Immature natural killer cell (primary cell): Measurements from ENCODE around the gene BRD9. TPM values are rescaled to one million over a fixed set of nuclear protein-coding genes. Genes with fewer than 3 reads are reported as not detected.
A peak's percentile ranks its signal among the peaks of the same experiment; 100 is the strongest.
"Not testable (repeated sequence)": the region's sequence is repeated elsewhere in the genome, so short reads cannot be mapped to it uniquely, and the experiment has no call there.

ENCODE experiments used
- DNase-seq, 3 donors: peaks; one replicate each; pipeline ENCODE4 v3.0.0; 2022; ENCODE audit warnings: mixed read lengths in 1 of 3
- H3K27ac Mint-ChIP-seq, 6 donors: one replicate each; pipeline ENCODE4 v1.8.0; 2020; ENCODE audit warnings: mixed read lengths in 6 of 6, mild to moderate bottlenecking in 5 of 6, inconsistent platforms in 4 of 6, moderate library complexity in 3 of 6
- H3K27me3 Mint-ChIP-seq, 3 donors: one replicate each; pipeline ENCODE4 v1.8.0; 2020 to 2021; ENCODE audit warnings: low read depth in 3 of 3, mild to moderate bottlenecking in 3 of 3, mixed read lengths in 3 of 3, moderate library complexity in 3 of 3, inconsistent platforms in 1 of 3
- H3K36me3 Mint-ChIP-seq, 3 donors: one replicate each; pipeline ENCODE4 v1.8.0; 2020; ENCODE audit warnings: mixed read lengths in 3 of 3, inconsistent platforms in 2 of 3, mild to moderate bottlenecking in 2 of 3
- H3K4me1 Mint-ChIP-seq, 2 donors: one replicate each; pipeline ENCODE4 v1.8.0; 2020; ENCODE audit warnings: inconsistent platforms in 2 of 2, mild to moderate bottlenecking in 2 of 2, mixed read lengths in 2 of 2, moderate library complexity in 1 of 2
- H3K4me3 Mint-ChIP-seq, 5 donors: one replicate each; pipeline ENCODE4 v1.8.0; 2020; ENCODE audit warnings: mild to moderate bottlenecking in 5 of 5, mixed read lengths in 5 of 5, inconsistent platforms in 3 of 5, moderate library complexity in 3 of 5
- H3K9me3 Mint-ChIP-seq, 6 donors: one replicate each; pipeline ENCODE4 v1.8.0; 2020; ENCODE audit warnings: mild to moderate bottlenecking in 6 of 6, mixed read lengths in 6 of 6, inconsistent platforms in 4 of 6, moderate library complexity in 3 of 6
- polyA plus RNA-seq, 3 donors: library from polyadenylated mRNA; unstranded; fragments of 300-500 nt; fragmentation: Illumina TruSeq; gene quantifications; one replicate each; pipeline ENCODE4 v1.2.3, GENCODE V29; 2021

Gene BRD9
- polyA plus RNA-seq, 3 donors from 2014 or later: 7.5 to 16.6 (median 16.4) TPM

GRCh38 chr5:885529-885928, 7.1 kb downstream of the BRD9 start:
- peaks cover 38 to 71% (median 53%) of the 10 kb centered on the region in 3 donors for H3K36me3 Mint-ChIP-seq
- H3K27me3 Mint-ChIP-seq: peaks cover 16 to 23% (median 20%) of the 10 kb centered on the region in 3 donors
- H3K27ac Mint-ChIP-seq: no peak overlapping the region
- peaks cover 0 to 13% (median 8%) of the 10 kb centered on the region in 6 donors for H3K9me3 Mint-ChIP-seq
- H3K4me3 Mint-ChIP-seq: no peak overlapping the region
- DNase-seq: no peak
- H3K4me1 Mint-ChIP-seq: peaks cover 21 to 44% of the 10 kb centered on the region in 2 donors

- no peak for DNase-seq
- H3K36me3 Mint-ChIP-seq: peaks cover 38 to 71% (median 53%) of the 10 kb centered on the region in 3 donors
- H3K27ac Mint-ChIP-seq: no peak overlapping the region
- H3K9me3 Mint-ChIP-seq: peaks cover 0 to 13% (median 8%) of the 10 kb centered on the region in 6 donors
- H3K27me3 Mint-ChIP-seq: peaks cover 16 to 23% (median 20%) of the 10 kb centered on the region in 3 donors
- peaks cover 21 to 44% of the 10 kb centered on the region in 2 donors for H3K4me1 Mint-ChIP-seq
- H3K4me3 Mint-ChIP-seq: no peak overlapping the region
Observed at GRCh38 chr5:885127-885442, 7.5 kb downstream of the BRD9 start.

- no peak for DNase-seq
- peaks cover 20 to 44% of the 10 kb centered on the region in 2 donors for H3K4me1 Mint-ChIP-seq
- no peak overlapping the region for H3K4me3 Mint-ChIP-seq
- H3K27me3 Mint-ChIP-seq: peaks cover 16 to 23% (median 20%) of the 10 kb centered on the region in 3 donors
- H3K36me3 Mint-ChIP-seq: peaks cover 38 to 69% (median 52%) of the 10 kb centered on the region in 3 donors
- H3K27ac Mint-ChIP-seq: no peak overlapping the region
- peaks cover 0 to 13% (median 8%) of the 10 kb centered on the region in 6 donors for H3K9me3 Mint-ChIP-seq
Observed at GRCh38 chr5:884345-885126, 8.1 kb downstream of the BRD9 start.

GRCh38 chr5:883475-884181, 9.0 kb downstream of the BRD9 start:
- Mint-ChIP-seq H3K27me3 (peaks cover 16 to 23% (median 20%) of the 10 kb centered on the region in 3 donors), H3K27ac (peak overlapping the region in 3 of 6 donors; percentile 10 to 92 (median 21))

GRCh38 chr5:882253-883183, 10.1 kb downstream of the BRD9 start:
- Mint-ChIP-seq H3K27me3 (peaks cover 16 to 23% (median 20%) of the 10 kb centered on the region in 3 donors), H3K4me1 (peaks cover 20 to 34% of the 10 kb centered on the region in 2 donors), H3K36me3 (peaks cover 38 to 61% (median 43%) of the 10 kb centered on the region in 3 donors), H3K27ac (peak overlapping the region; percentile 75 to 96 (median 83)), H3K9me3 (peaks cover 0 to 13% (median 8%) of the 10 kb centered on the region in 6 donors), H3K4me3 (peak overlapping the region; percentile 14 to 80 (median 37))
- peak; percentile 9 to 28 (median 15) for DNase-seq

More at GRCh38 chr5:883475-884181, 9.0 kb downstream of the BRD9 start:
- peak overlapping the region in 1 of 5 donors; percentile 80 for H3K4me3 Mint-ChIP-seq
- no peak for DNase-seq
- peaks cover 0 to 13% (median 8%) of the 10 kb centered on the region in 6 donors for H3K9me3 Mint-ChIP-seq
- H3K36me3 Mint-ChIP-seq: peaks cover 38 to 64% (median 48%) of the 10 kb centered on the region in 3 donors
- H3K4me1 Mint-ChIP-seq: peaks cover 19 to 41% of the 10 kb centered on the region in 2 donors

- no peak for DNase-seq
- peaks cover 20 to 30% of the 10 kb centered on the region in 2 donors for H3K4me1 Mint-ChIP-seq
- peaks cover 16 to 23% (median 20%) of the 10 kb centered on the region in 3 donors for H3K27me3 Mint-ChIP-seq
- H3K36me3 Mint-ChIP-seq: peaks cover 30 to 61% (median 37%) of the 10 kb centered on the region in 3 donors
- H3K27ac Mint-ChIP-seq: peak overlapping the region in 3 of 6 donors; percentile 76 to 92 (median 89)
- peaks cover 0 to 13% (median 8%) of the 10 kb centered on the region in 6 donors for H3K9me3 Mint-ChIP-seq
- H3K4me3 Mint-ChIP-seq: no peak overlapping the region
Observed at GRCh38 chr5:881551-881935, 11.1 kb downstream of the BRD9 start.

- H3K4me1 Mint-ChIP-seq: peaks cover 20 to 30% of the 10 kb centered on the region in 2 donors
- peaks cover 29 to 56% (median 31%) of the 10 kb centered on the region in 3 donors for H3K36me3 Mint-ChIP-seq
- peaks cover 16 to 23% (median 20%) of the 10 kb centered on the region in 3 donors for H3K27me3 Mint-ChIP-seq
- H3K27ac Mint-ChIP-seq: peak overlapping the region in 1 of 6 donors; percentile 76
- no peak overlapping the region for H3K4me3 Mint-ChIP-seq
- DNase-seq: no peak
- peaks cover 0 to 13% (median 8%) of the 10 kb centered on the region in 6 donors for H3K9me3 Mint-ChIP-seq
Observed at GRCh38 chr5:880816-881550, 11.6 kb downstream of the BRD9 start.

- H3K36me3 Mint-ChIP-seq: peaks cover 35 to 63% (median 36%) of the 10 kb centered on the region in 3 donors
- not testable (repeated sequence) for H3K27ac Mint-ChIP-seq
Observed at GRCh38 chr5:878677-879076, 13.9 kb downstream of the BRD9 start.

GRCh38 chr5:878125-878524, 14.5 kb downstream of the BRD9 start:
- H3K4me1 Mint-ChIP-seq: peaks cover 22 to 26% of the 10 kb centered on the region in 2 donors
- no peak overlapping the region for H3K4me3 Mint-ChIP-seq
- DNase-seq: no peak
- H3K9me3 Mint-ChIP-seq: peaks cover 0 to 13% (median 8%) of the 10 kb centered on the region in 6 donors
- peaks cover 14 to 16% (median 16%) of the 10 kb centered on the region in 3 donors for H3K27me3 Mint-ChIP-seq
- H3K27ac Mint-ChIP-seq: no peak overlapping the region
- peaks cover 32 to 63% (median 32%) of the 10 kb centered on the region in 3 donors for H3K36me3 Mint-ChIP-seq

More at GRCh38 chr5:878677-879076, 13.9 kb downstream of the BRD9 start:
- not testable (repeated sequence) for H3K4me3 Mint-ChIP-seq, DNase-seq
- H3K4me1 Mint-ChIP-seq: peaks cover 22 to 30% of the 10 kb centered on the region in 2 donors
- H3K27me3 Mint-ChIP-seq: peaks cover 16 to 20% (median 18%) of the 10 kb centered on the region in 3 donors
- peaks cover 0 to 13% (median 8%) of the 10 kb centered on the region in 6 donors for H3K9me3 Mint-ChIP-seq

GRCh38 chr5:876398-877365, 15.9 kb downstream of the BRD9 start:
- Mint-ChIP-seq H3K4me1 (peaks cover 8 to 12% of the 10 kb centered on the region in 2 donors), H3K36me3 (peaks cover 17 to 50% (median 19%) of the 10 kb centered on the region in 3 donors), H3K9me3 (no peaks in the 10 kb centered on the region), H3K27me3 (peaks cover under 1 to 4% (median 2%) of the 10 kb centered on the region in 3 donors), H3K4me3 (no peak overlapping the region), H3K27ac (no peak overlapping the region)
- no peak for DNase-seq

- H3K4me3 Mint-ChIP-seq: no peak overlapping the region
- peaks cover 3 to 4% of the 10 kb centered on the region in 2 donors for H3K4me1 Mint-ChIP-seq
- peaks cover 0 to 2% (median 0%) of the 10 kb centered on the region in 3 donors for H3K27me3 Mint-ChIP-seq
- H3K9me3 Mint-ChIP-seq: no peaks in the 10 kb centered on the region
- DNase-seq: no peak
- no peak overlapping the region for H3K27ac Mint-ChIP-seq
- peaks cover 15 to 50% (median 17%) of the 10 kb centered on the region in 3 donors for H3K36me3 Mint-ChIP-seq
Observed at GRCh38 chr5:875931-876330, 16.7 kb downstream of the BRD9 start.
